AG04449 (cell line): Measurements from ENCODE around the gene THOC5.

Source experiments
- CTCF ChIA-PET: fragments of 350-600 bp; formaldehyde crosslinking; extraction: SDS; loops from one replicate; lab custom pipeline; 2021; ENCODE audit warnings: antibody characterized with exemption; lab: Yijun Ruan, JAX
- POLR2A ChIA-PET: fragments of 400-600, 350-600 bp; formaldehyde crosslinking; extraction: SDS; loops from one replicate; lab custom pipeline; 2020; ENCODE audit warnings: antibody characterized with exemption, inconsistent platforms; lab: Yijun Ruan, JAX
- DNase-seq: peaks from one replicate; pipeline ENCODE4 v3.0.0-alpha.2; 2010; ENCODE audit warnings: low read depth, low spot score
- H3K4me3 ChIP-seq: 2 replicates; pipeline ENCODE4 v1.5.1; 2011; ENCODE audit warnings: low read depth, mild to moderate bottlenecking, control low read depth, low read length
- CTCF ChIP-seq: IDR thresholded peaks from one replicate; pipeline ENCODE4 v1.5.1; 2011; ENCODE audit warnings: mild to moderate bottlenecking, moderate library complexity, low read length, control low read depth, inconsistent platforms; ENCODE audit not compliant: insufficient read depth; ENCODE audit errors: missing control alignments

THOC5 gene

GRCh38 chr22:29541845-29542244, 11.7 kb downstream of the THOC5 start:
- ChIA-PET CTCF (interaction anchor here (1.0 to 3.5 kb wide), 2 partner anchors 12 to 17 kb away, joined by 4 to 29 read pairs; partner anchors contain the start of gene THOC5), POLR2A (no interaction called here)
- TF ChIP-seq CTCF = no peak
- DNase-seq = no peak
- H3K4me3 ChIP-seq = no peak overlapping the region

GRCh38 chr22:29539105-29539504, 14.5 kb downstream of the THOC5 start:
- no peak for DNase-seq
- H3K4me3 ChIP-seq = no peak overlapping the region
- no peak for TF ChIP-seq CTCF
- CTCF ChIA-PET = interaction anchor here (1.7 kb wide), 1 partner anchor 15 kb away, joined by 7 read pairs; the partner anchor contains the start of gene THOC5
- POLR2A ChIA-PET = no interaction called here

DNA sequence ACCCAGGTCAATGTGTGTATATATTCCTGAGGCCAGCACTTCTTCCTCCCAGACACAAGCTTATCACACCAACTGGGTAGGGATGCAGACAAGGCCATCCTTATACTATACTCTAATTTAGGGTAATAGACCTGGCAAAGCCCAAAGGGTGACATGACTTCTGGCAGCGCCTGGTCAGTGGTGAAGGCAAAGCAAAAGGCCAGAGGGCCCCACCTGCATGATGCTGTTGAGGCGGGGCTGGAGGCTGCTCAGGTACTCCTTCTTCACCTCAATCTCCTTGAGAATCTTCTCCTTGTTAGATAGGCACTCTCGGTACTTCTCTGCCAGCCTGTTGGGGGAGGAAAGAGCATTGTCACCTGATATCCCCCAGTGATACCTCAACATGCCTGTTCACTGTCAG, 17.1 kb downstream of the THOC5 start:
- no peak for TF ChIP-seq CTCF
- H3K4me3 ChIP-seq = no peak overlapping the region
- POLR2A ChIA-PET = no interaction called here
- CTCF ChIA-PET = interaction anchor here (1.0 kb wide), 1 partner anchor 12 kb away, joined by 3 read pairs; no protein-coding TSS in a partner anchor
- DNase-seq = no peak

DNA sequence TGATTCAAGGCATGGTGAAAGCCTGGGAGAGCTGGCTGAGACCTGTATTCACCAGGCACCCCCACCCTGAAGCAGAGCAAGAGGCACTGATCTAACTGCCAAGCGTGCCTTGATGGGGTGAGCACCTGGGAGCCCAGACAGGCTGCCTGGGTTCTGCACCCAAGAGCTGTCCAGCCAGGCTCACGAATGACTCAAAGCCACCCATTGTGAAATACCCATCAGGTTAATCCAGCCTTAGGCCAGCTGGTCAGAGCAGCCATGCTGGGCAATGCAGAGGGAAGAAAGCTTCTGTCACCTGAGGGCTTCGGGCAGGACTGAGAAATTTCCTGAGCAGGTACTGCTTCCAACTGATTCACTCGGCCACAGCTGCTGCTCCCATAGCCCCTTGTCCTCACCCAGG, 22.1 kb downstream of the THOC5 start:
- CTCF ChIA-PET = interaction anchor here (1.0 to 1.8 kb wide), 2 partner anchors 22 to 137 kb away, joined by 3 to 9 read pairs; partner anchors contain the start of gene THOC5
- TF ChIP-seq CTCF = no peak
- no peak for DNase-seq
- H3K4me3 ChIP-seq = no peak overlapping the region
- POLR2A ChIA-PET = no interaction called here

GRCh38 chr22:29530716-29531115, 22.8 kb downstream of the THOC5 start:
- POLR2A ChIA-PET = no interaction called here
- CTCF ChIA-PET = interaction anchor here (0.9 to 1.8 kb wide), 3 partner anchors 23 to 224 kb away, joined by 3 to 9 read pairs (median 7); partner anchors contain the start of genes GAS2L1 and THOC5
- no peak for DNase-seq
- TF ChIP-seq CTCF = no peak
- H3K4me3 ChIP-seq = no peak overlapping the region

GRCh38 chr22:29528144-29528543, 25.4 kb downstream of the THOC5 start:
- ChIA-PET CTCF (interaction anchor here (1.3 kb wide), 1 partner anchor 132 kb away, joined by 6 read pairs; no protein-coding TSS in a partner anchor), POLR2A (no interaction called here)
- H3K4me3 ChIP-seq = no peak overlapping the region
- no peak for DNase-seq
- no peak for TF ChIP-seq CTCF
